Dedifferentiated amniotic fluid mesenchymal stem cell (primary cell): ENCODE data around the gene CDK5RAP2.
A peak's percentile ranks its signal among the peaks of the same experiment; 100 is the strongest.
"Not testable (repeated sequence)": the region's sequence is repeated elsewhere in the genome, so short reads cannot be mapped to it uniquely, and the experiment has no call there.

ENCODE experiments used
- DNase-seq: peaks from one replicate; pipeline ENCODE4 v3.0.0-alpha.2; 2016; ENCODE audit errors: extremely low spot score

The CDK5RAP2 gene

GRCh38 chr9:120592210-120592609 lies 12.2 kb upstream of the CDK5RAP2 start:
- no peak for DNase-seq

GRCh38 chr9:120587328-120587727 lies 7.4 kb upstream of the CDK5RAP2 start:
- DNase-seq: no peak

- DNase-seq: no peak
These were observed 4.0 kb upstream of the CDK5RAP2 start for GRCh38 chr9:120583958-120584369.

- no peak for DNase-seq
These were observed 572 bp downstream of the CDK5RAP2 start for GRCh38 chr9:120579139-120580050.

- DNase-seq: no peak
These were observed 5.5 kb downstream of the CDK5RAP2 start for GRCh38 chr9:120574473-120574872.

- DNase-seq: no peak
These were observed 7.5 kb downstream of the CDK5RAP2 start for GRCh38 chr9:120572472-120572871.

- DNase-seq: peak; percentile 76
These were observed 8.3 kb downstream of the CDK5RAP2 start for GRCh38 chr9:120571443-120572257.

- no peak for DNase-seq
These were observed 9.7 kb downstream of the CDK5RAP2 start for GRCh38 chr9:120570296-120570695.

- DNase-seq: no peak
These were observed 10.4 kb downstream of the CDK5RAP2 start for GRCh38 chr9:120569556-120569955.

- DNase-seq: no peak
These were observed 11.2 kb downstream of the CDK5RAP2 start for GRCh38 chr9:120568816-120569215.

- DNase-seq: no peak
These were observed 12.1 kb downstream of the CDK5RAP2 start for GRCh38 chr9:120567874-120568273.

- DNase-seq: no peak
These were observed 12.9 kb downstream of the CDK5RAP2 start for GRCh38 chr9:120567081-120567480.

- no peak for DNase-seq
These were observed 15.4 kb downstream of the CDK5RAP2 start for GRCh38 chr9:120564589-120564988.

GRCh38 chr9:120562861-120563443 lies 17.0 kb downstream of the CDK5RAP2 start:
- DNase-seq: no peak

GRCh38 chr9:120561709-120562108 lies 18.3 kb downstream of the CDK5RAP2 start:
- no peak for DNase-seq

- DNase-seq: peak; percentile 25
These were observed 20.4 kb downstream of the CDK5RAP2 start for GRCh38 chr9:120559546-120559945.

- DNase-seq: no peak
These were observed 21.5 kb downstream of the CDK5RAP2 start for GRCh38 chr9:120558454-120558853.

- DNase-seq: no peak
These were observed 22.8 kb downstream of the CDK5RAP2 start for GRCh38 chr9:120557205-120557604.

- DNase-seq: no peak
These were observed 23.2 kb downstream of the CDK5RAP2 start for GRCh38 chr9:120556775-120557174.

- DNase-seq: no peak
These were observed 24.1 kb downstream of the CDK5RAP2 start for GRCh38 chr9:120555839-120556238.

GRCh38 chr9:120552210-120552704 lies 27.7 kb downstream of the CDK5RAP2 start:
- DNase-seq: not testable (repeated sequence)
